Measurements from ENCODE around the gene KCNH1.
"Not testable (repeated sequence)": the region's sequence is repeated elsewhere in the genome, so short reads cannot be mapped to it uniquely, and the experiment has no call there.

KCNH1 gene

DNA sequence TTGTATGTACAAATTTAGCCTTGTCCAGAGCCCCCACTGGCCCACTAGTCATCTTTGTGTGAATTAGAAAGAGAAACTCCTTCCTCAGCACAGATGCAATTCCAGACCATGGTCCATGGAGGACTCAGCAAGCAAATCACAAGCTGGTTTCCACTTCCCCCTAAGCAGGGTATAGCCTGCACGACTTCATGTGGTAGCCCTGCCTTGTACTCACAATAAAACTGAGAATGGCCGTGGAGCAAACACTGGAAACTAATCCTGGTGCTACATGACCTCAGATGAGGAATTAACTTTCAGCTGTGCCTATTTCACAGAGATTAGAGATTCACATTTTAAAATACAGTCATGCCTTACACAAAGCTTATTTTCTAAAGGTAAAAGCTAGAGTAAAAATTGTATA is 32.5 kb downstream of the KCNH1 start:
- DNase-seq (ENCODE audit: low read depth in 1 of 2, low spot score in 1 of 2) = no peak

DNA sequence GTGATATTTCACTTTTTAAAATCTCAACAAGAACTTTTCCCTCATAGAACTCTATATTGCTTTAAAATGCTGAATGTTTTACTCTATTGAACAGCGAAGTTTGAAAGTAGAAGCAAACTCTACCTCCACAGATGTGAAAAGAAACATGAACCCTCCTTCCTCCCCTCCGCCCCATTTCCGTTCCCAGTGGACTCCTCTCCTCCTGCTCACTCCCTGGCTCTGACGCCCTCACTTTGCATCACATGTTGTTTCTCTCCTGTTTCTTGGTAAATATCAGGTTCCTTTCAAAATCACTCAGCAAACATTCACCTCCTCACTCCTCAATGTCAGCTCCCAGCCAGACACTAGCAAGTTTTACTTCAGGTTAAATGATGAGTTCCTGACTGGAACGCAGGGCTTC is 34.6 kb downstream of the KCNH1 start:
- no peak for DNase-seq (ENCODE audit: low read depth in 1 of 2, low spot score in 1 of 2)

DNA sequence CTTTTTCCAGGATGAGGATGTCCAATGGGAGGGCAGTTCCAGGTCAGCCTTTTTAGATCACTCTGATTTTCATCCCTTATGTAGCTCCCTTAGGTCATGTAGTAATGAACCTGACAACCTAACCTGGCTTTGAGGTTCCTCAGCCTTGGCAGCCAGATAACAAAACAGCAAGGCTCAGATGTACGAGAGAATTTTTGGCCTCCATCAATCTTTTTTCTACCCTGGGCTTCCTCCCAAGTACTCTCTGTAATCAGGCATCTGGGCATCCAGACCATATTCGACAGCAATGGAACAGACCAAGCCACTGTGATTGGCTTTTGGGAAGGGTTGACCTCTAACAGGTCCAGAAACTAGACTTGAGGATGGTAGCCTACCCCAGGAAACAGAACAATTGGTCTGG is 38.6 kb downstream of the KCNH1 start:
- DNase-seq (ENCODE audit: low read depth in 1 of 2, low spot score in 1 of 2) = no peak

DNA sequence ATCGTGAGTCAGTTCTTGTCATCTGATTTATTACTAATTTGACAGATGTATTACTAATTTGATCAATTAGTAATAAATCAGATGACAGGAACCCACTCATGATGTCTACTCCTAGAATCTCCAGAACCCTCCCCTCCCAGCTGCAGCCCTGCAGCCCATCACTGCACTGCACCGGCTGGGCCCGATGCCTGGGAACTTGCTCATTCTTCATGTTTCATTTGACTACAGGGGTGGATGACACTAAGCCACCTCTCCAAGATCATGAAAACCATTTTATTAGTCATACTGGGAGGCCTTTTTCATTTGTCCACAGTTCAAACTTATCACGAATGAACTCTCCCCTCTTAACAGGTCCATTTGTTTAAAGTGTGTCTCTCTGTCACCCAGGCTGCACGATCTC is 41.0 kb downstream of the KCNH1 start:
- no peak for DNase-seq (ENCODE audit: low read depth in 1 of 2, low spot score in 1 of 2)

DNA sequence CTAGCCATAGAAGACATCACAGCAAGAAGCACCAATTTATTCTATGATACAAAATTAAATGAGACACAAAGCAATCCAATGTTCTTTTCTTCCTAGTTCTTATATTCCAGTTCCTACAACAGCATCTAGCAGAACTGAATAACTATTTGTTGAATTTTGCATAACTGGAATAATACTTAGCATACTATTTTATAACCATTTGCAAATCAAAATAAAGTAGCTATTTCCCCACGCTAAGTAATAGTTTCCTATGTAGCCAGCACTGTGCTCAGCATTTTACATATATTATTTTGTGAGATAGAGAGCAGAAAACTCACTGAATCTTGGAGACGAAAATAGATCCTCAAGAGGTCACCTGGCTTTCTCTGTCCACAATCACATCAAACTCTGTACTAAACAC is 42.1 kb downstream of the KCNH1 start:
- no peak for DNase-seq (ENCODE audit: low read depth in 1 of 2, low spot score in 1 of 2)

DNA sequence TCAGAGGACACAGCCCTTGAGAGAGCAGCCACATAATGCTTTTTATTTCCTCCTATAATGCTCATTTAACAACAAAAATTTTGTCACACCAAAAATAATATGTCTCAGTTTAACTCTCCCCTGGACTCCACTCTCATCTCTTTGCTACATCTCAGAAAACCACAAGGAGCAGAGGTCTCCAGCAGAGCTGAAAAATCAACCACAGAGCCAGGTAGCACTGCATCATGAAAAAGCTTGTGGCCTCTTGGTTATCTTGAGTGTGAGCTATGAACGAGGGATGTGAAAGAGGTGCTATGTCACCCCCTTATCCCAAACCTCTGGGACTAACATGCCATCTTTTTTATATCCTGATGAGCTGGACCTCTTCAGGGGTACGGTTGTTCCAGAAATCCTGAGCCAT is 44.4 kb downstream of the KCNH1 start:
- no peak for DNase-seq (ENCODE audit: low read depth in 1 of 2, low spot score in 1 of 2)

DNA sequence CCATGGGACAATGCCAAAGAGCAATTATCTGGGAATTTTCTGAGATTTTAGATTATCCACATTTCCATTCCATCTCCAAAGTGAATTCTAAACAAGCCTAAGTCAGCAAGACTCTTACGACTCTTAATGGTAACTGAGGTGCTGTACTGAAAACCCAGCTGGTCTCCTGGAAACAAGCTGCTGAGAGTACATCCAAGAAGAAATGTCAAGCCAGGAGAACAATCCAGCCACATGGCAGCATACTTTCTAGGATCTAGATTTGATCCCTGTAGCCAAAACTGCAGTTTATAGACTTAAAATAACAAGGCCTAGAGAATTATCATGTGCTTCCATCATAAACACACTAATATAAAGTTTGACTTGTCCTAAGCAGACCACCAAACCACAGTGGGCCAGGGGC is 45.8 kb downstream of the KCNH1 start:
- DNase-seq (ENCODE audit: low read depth in 1 of 2, low spot score in 1 of 2) = no peak

DNA sequence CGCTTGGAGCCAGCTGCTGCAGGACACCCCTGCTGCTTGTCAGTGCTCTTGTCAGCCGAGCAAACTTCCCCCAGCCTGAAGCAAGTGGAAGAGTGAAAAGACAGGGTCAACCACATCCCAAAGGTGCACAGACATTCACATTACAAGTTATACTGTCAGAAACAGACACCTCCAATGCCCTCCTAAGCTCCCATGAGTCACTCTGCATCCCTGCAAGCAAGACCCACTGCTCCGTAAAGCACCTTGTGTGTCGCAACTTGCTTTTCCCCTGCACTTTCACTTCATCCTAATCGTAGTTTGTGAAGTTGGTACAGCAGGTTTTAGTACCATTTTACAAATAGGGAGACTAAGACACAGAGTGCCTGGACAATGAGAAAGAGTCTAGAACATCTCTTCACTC is 51.1 kb downstream of the KCNH1 start:
- DNase-seq (ENCODE audit: low read depth in 1 of 2, low spot score in 1 of 2) = no peak

DNA sequence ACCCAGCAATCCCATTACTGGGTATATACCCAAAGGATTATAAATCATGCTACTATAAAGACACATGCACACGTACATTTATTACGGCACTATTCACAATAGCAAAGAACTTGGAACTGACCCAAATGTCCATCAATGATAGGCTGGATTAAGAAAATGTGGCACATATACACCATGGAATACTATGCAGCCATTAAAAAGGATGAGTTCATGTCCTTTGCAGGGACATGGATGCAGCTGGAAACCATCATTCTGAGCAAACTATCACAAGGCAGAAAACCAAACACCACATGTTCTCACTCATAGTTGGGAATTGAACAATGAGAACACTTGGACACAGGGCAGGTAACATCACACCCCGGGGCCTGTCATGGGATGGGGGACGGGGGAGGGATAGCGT is 52.5 kb downstream of the KCNH1 start:
- not testable (repeated sequence) for DNase-seq (ENCODE audit: low read depth in 1 of 2, low spot score in 1 of 2)

DNA sequence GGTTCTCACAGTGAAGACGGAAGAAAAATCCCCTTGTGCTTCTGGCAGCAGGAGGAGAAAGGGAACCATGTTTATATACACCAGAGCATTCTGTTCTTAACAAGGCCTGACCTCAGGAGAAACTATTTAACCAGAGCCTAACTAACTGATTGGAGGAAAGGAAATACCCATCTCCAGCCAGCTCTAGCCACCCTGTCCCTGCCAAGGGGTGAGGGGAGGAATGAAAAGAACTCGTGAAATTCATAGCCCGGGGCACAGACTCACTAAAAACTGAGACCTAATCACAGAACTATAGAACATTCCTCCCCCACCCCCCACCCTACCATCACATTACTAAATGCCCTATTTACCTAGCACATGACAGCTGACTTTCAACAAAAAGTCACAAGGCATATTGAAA is 65.0 kb downstream of the KCNH1 start:
- no peak for DNase-seq (ENCODE audit: low read depth in 1 of 2, low spot score in 1 of 2)

DNA sequence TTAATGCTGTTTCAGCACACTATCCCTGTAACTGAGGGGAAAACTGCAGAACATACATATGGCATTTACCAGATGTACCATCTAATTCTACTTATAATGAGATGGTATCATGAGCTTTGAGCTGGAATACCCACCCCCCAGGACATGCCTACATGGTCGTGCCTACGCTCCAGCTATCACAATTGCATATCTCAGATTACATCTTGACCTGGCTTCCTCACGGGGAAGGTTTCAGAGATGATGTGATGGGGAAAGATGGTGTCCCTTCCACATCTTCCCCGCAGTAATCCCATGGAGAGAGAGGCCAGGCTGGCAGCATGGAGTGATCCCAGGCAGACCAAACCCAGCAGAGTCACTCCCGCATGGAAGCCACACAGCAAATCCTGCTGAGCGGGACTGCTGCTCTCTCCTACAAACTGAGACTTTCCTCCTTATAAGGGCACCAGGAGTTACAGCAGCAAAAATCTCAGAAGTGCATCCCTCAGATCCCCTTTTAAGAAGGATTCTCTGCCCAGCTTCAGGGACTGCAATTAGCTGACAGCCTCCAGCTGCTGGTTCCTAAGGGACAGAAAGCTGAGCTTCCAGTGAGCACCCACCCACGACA is 67.1 kb downstream of the KCNH1 start:
- no peak for DNase-seq (ENCODE audit: low read depth in 1 of 2, low spot score in 1 of 2)

DNA sequence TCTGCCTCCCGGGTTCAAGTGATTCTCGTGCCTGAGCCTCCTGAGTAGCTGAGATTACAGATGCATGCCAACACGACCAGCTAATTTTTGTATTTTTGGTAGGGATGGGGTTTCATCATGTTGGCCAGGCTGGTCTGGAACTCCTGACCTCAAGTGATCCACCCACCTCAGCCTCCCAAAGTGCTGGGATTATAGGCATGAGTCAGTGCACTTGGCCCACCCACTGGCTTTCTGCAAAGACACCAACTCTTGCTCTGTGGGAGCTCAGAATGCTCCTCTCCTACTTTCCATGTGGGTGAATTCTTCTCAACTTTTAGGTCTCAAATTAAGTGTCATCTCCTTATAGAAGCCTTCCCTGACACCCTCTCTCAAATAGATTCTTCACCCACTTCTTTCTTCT is 92.1 kb downstream of the KCNH1 start:
- not testable (repeated sequence) for DNase-seq (ENCODE audit: low read depth in 1 of 2, low spot score in 1 of 2)

DNA sequence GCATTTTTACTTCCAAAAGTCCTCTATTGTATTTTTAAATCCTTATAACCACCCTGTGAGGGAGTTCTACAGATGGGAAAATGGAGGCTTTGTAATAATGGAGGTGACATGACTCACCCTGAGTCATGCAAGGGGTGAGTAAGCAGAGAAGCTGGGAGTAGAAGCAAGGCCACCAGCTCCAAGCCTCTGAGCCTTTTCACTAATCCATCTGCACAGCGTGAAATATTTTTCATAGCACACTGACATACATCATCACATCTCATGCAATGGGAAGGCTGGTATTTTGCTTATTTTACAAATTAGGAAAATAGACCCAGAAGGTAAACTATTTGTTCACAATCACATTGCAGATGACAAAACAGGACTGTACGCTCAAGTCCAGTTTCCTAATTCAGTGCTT is 96.9 kb downstream of the KCNH1 start:
- DNase-seq (ENCODE audit: low read depth in 1 of 2, low spot score in 1 of 2) = no peak

DNA sequence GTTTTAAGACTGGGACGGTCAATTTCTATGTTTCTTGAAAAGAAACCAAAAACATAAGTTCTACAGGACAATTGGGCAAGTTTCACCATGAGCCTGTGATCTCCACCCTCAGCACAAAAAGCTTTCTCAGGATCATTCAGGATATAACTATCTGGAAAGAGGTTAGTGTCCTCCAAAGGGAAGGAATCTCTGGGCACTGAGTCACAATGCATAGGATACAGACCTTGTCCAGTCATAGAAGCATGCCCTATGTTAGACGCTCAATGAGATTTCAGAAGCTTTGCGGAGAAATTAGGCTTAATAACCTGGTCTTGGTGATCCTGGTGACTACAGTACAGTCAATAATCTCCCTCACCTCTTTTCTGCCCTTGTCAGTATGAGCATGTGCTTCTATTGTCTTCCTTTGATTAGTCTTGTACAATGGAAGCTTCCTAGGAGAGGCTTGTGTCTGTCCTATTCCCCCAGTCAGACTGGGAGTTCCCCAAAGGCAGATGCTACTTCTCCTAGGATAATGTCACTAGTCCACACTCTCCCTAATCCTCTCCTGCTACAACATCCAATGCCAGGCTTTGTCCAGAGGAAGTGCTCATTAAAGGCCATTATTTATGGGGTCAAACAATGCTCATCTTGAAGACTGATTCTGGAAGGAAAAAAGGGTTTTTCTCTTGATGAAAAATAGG is 97.4 kb downstream of the KCNH1 start:
- DNase-seq (ENCODE audit: low read depth in 1 of 2, low spot score in 1 of 2) = no peak

DNA sequence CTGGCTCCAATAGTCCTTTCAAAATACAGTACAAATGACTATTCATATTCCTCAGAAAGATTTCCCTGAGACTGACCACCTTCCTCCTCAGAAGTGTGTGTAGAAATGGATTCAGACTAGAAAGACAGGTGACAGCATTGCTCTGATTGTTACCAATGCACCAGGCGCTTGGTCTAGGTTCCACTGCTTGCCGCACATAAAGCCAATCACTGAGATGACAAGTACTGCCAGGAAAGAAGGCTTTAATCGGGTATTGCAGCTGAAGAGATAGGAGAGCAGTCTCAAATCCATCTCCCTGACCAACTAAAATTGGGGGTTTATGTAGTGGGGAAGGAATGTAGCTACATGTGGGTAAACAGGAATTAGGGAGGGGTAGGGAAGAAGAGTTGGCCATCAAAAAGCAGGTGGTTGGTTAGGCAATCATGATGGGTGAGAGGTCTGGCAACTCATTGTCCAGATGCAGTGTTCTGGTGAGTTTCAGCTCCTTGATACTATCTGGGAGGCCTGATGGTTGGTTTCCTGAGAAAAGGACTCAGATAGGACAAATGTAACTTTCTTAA is 98.0 kb downstream of the KCNH1 start:
- DNase-seq (ENCODE audit: low read depth in 1 of 2, low spot score in 1 of 2) = no peak

DNA sequence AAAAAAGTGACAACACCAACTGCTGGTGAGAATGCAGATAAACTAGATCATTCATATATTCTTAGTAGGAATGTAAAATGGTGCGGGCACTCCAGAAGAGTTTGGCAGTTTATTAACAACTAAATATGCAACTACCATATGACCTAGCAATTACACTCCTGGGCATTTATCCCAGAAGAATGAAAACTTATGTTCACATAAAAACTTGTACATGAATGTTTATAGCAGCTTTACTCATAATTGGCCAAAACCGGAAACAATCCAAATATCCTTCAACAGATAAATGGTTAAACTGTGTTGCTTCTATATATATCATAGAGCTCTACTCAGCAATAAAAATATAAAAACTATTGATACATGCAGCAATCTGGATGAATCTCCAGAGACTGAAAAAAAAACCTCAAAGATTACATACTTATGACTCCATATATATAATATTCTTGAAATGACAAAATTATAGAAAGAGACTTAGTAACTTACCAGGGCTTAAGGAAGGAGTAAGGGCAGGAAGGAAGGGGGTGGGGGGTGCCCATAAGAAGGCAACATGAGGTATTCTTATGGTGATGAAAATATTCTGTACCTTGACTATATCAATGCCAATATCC is 99.9 kb downstream of the KCNH1 start:
- DNase-seq (ENCODE audit: low read depth in 1 of 2, low spot score in 1 of 2) = no peak

DNA sequence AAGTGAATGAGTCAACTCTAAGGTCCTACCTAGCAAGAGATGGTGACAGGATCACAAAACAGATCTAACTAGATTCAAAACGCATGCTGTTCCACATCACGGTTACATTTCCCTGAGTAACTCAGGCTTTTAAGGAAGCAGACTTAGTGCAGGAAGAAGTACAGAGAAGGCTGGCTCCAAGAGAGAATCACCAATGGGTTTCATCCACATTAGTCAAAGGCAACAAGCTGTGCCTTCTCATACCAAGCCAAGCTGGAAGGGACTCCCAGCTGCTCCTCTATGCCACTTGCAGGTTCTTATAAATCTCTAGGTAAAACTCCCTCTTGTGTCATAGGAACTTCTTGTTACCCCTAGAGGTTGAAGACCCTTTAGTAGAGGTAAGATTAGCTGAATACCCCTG is 109.0 kb downstream of the KCNH1 start:
- no peak for DNase-seq (ENCODE audit: low read depth in 1 of 2, low spot score in 1 of 2)

DNA sequence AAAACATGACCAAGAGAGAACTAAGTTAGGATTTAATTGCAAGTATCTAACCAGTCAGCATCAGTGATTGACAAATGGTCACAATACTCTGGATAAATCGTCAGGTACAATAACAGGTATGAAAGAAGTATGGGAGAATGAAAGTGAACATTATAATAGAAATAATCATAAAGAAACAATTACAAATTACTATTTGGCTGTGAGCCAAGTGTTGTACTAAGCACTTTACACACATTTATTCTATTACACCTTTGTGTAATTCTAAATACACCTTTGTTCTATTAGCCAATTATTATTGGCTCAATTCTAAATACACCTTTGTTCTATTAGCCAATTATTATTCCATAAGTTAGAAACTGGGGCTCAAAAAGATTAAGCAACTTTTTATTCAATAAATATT is 114.7 kb downstream of the KCNH1 start:
- DNase-seq (ENCODE audit: low read depth in 1 of 2, low spot score in 1 of 2) = no peak

DNA sequence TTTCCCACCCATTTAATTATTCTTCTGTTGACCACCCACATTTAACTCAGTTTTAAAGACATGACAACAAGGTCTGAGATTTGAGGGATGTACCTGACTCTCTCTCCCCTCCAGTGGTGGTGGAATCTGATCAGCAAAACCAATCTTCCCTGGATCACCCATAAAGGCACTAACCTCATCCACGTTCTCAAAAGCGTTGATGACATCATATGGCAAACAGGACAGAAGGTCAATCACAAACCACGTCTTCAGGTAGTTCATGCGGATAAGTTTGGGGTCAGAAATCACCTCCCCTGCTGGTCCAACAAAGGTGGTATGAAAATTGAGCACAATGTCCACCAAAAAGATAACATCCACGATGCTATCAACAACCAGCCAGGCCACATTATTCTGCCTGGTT is 115.3 kb downstream of the KCNH1 start:
- no peak for DNase-seq (ENCODE audit: low read depth in 1 of 2, low spot score in 1 of 2)

DNA sequence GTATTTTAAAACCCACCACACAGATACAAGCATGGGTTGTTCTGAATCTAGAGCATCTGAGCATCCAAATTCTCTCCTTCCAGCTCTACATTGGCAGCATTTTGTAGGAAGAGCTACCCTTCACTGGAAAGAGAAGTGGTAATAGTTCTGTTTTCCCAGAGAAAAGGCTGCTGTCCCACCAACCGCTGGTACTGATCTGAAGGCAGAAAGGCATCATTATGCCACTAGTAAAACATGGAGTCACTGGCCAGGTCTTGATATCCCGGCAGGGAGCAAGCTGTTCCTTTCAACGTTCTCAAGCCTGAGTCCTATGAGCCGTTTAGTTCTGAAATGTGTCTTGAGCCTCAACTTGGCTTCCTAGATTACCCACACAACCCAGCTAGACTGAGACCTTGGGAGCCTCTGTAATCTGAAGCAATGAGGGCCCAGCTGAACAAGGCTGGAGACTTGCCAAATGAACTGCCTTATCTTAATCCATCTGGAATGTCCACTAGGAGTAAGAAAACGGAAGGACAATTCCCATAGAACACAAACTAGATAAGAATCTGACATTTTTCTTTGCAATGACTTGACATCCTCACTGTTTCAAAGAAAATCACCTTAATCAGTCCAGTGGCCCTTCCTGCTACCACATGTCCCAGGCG is 116.8 kb downstream of the KCNH1 start:
- no peak for DNase-seq (ENCODE audit: low read depth in 1 of 2, low spot score in 1 of 2)

DNA sequence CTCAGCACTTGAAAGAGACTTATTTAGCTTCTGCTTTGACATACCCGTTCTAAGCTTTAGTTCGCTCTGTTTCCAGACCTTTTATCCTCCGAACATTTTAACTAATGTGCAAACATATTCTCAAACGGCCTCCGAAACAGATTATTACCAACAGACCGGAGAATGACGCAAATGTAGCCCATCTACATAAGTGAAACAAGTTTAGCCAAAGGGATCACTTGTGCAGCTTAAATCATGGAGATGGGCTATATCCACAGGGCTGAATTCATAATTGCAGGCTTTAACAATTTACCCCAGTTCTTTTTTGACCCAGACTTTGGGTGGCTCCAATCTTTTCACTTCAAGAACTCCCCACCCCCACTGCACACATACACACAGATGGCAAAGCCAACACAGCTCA is 119.7 kb downstream of the KCNH1 start:
- DNase-seq (ENCODE audit: low read depth in 1 of 2, low spot score in 1 of 2) = no peak

Data from stimulated activated CD4-positive, alpha-beta T cell treated with anti-CD3 and anti-CD28 coated beads, Interleukin-15, amount 100 ng/mL, for 1 hour (primary cell).